ENCODE data around the gene ARHGEF12. TPM values are rescaled to one million over a fixed set of nuclear protein-coding genes. Genes with fewer than 3 reads are reported as not detected.

ARHGEF12 gene, protein sequence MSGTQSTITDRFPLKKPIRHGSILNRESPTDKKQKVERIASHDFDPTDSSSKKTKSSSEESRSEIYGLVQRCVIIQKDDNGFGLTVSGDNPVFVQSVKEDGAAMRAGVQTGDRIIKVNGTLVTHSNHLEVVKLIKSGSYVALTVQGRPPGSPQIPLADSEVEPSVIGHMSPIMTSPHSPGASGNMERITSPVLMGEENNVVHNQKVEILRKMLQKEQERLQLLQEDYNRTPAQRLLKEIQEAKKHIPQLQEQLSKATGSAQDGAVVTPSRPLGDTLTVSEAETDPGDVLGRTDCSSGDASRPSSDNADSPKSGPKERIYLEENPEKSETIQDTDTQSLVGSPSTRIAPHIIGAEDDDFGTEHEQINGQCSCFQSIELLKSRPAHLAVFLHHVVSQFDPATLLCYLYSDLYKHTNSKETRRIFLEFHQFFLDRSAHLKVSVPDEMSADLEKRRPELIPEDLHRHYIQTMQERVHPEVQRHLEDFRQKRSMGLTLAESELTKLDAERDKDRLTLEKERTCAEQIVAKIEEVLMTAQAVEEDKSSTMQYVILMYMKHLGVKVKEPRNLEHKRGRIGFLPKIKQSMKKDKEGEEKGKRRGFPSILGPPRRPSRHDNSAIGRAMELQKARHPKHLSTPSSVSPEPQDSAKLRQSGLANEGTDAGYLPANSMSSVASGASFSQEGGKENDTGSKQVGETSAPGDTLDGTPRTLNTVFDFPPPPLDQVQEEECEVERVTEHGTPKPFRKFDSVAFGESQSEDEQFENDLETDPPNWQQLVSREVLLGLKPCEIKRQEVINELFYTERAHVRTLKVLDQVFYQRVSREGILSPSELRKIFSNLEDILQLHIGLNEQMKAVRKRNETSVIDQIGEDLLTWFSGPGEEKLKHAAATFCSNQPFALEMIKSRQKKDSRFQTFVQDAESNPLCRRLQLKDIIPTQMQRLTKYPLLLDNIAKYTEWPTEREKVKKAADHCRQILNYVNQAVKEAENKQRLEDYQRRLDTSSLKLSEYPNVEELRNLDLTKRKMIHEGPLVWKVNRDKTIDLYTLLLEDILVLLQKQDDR (N-terminal part only)
- 10.5 to 17.9 TPM (median 15.3 TPM) in 5 replicates for total RNA-seq (2022; extraction: Qiagen RNA extraction; ENCODE audit: low read depth)

GRCh38 chr11:120335908-120336640 is at the start of gene ARHGEF12:
TSS of gene ARHGEF12 (plus strand) at chr11:120336413. CDS start at chr11:120337244, 831 bp downstream.

GRCh38 chr11:120324932-120325810 is 11.0 kb upstream of the ARHGEF12 start, which contains the start of gene TLCD5:
TSS of gene TLCD5 (plus strand) at chr11:120325299. CDS start at chr11:120327442, 2,143 bp downstream.

DNA sequence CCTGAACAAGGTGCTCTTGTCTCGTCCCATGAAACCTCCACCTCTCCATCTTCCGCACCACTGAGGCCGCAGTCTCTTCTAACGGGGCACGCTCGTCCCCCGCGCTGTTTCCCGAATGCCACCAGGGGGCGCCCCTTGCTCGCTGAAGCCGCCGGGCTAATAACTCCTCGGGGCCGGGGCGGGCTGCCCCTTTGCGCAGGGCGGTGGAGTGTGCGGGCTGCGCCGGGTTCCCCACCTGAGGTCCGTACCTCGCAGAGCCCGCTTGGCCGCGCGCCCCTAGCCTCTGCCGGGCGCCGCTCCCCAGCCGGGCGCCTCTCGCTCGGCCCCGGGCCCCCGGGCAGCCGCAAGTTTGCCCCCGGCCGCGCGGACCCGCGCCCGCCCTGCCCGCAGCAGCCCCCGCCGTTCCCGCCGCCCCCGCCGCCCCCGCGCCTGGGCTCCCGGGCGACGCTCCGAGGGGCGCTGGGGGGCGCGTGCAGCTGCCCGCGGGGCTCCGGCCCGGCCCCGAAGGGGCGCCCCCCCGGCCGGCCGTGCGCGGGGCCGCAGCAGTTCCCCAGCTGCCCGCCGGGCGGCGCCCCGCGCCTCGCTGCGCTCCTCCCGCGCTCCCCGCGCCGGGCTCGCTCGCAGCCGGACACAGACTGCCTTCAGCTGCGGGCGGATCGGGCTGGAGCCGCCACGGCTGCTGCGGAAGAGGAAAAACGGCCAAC is 175.1 kb downstream of the ARHGEF12 start, which contains the start of gene GRIK4:
TSS of gene GRIK4 (plus strand) at position 633 of the 704 bp plus-strand sequence. CDS start 148,571 bp downstream, outside the sequence.

Other genes starting within 250 kb of the ARHGEF12 start
- gene TRIM29, start 198.3 kb upstream of the ARHGEF12 start, total RNA-seq (2022; extraction: Qiagen RNA extraction; ENCODE audit: low read depth): 22.2 to 27.2 TPM (median 23.8 TPM) in 5 replicates
- gene OAF, start 125.4 kb upstream of the ARHGEF12 start, total RNA-seq (2022; extraction: Qiagen RNA extraction; ENCODE audit: low read depth): 8.3 to 11.0 TPM (median 10.1 TPM) in 5 replicates
- not detected in 5 replicates for gene POU2F3, start 96.3 kb upstream of the ARHGEF12 start, total RNA-seq (2022; extraction: Qiagen RNA extraction; ENCODE audit: low read depth)
- gene TLCD5, start 11.1 kb upstream of the ARHGEF12 start, total RNA-seq (2022; extraction: Qiagen RNA extraction; ENCODE audit: low read depth): 4.9 to 7.5 TPM (median 6.8 TPM) in 5 replicates
- not detected in 5 replicates for gene GRIK4, start 175.3 kb downstream of the ARHGEF12 start, total RNA-seq (2022; extraction: Qiagen RNA extraction; ENCODE audit: low read depth)